HEK293 (cell line): ENCODE data around the gene SEC22B.
"Not testable (repeated sequence)": the region's sequence is repeated elsewhere in the genome, so short reads cannot be mapped to it uniquely, and the experiment has no call there.

Experiments
- CTCF ChIA-PET: fragments of 350-600 bp; formaldehyde crosslinking; extraction: SDS; loops from one replicate; lab custom pipeline; 2021; ENCODE audit warnings: antibody characterized with exemption; lab: Yijun Ruan, JAX
- POLR2A ChIA-PET: fragments of 300-600 bp; formaldehyde crosslinking; extraction: SDS; loops from one replicate; lab custom pipeline; 2020; ENCODE audit warnings: antibody characterized with exemption, inconsistent platforms; lab: Yijun Ruan, JAX
- H3K27ac ChIP-seq: fragments of 200-500 bp; sonication (Bioruptor generic); 2 replicates; pipeline ENCODE4 v1.5.1; 2014; ENCODE audit warnings: low read depth, low read length, control low read depth, inconsistent platforms; ENCODE audit errors: extremely low read depth
- H3K36me3 ChIP-seq, 2 experiments: fragments of 200-500 bp in 1 of 2; sonication (Bioruptor generic) in 1 of 2; 1 replicate in 1 of 2; 2 replicates in 1 of 2; pipeline ENCODE4 v1.5.1; 2014 to 2017; ENCODE audit warnings: inconsistent platforms in 2 of 2, low read length in 2 of 2; ENCODE audit not compliant: control insufficient read depth in 2 of 2, insufficient read depth in 1 of 2
- H3K4me1 ChIP-seq: fragments of 200-500 bp; sonication (Bioruptor generic); 2 replicates; pipeline ENCODE4 v1.5.1; 2014; ENCODE audit warnings: mild to moderate bottlenecking, low read length, inconsistent platforms; ENCODE audit not compliant: control insufficient read depth, insufficient read depth
- H3K4me3 ChIP-seq: 2 replicates; pipeline ENCODE4 v1.5.1; 2011; ENCODE audit warnings: low read depth, mild to moderate bottlenecking, control low read depth, low read length, moderate library complexity
- H3K9me3 ChIP-seq: fragments of 200-500 bp; sonication (Bioruptor generic); 2 replicates; pipeline ENCODE4 v1.5.1; 2014; ENCODE audit warnings: low read depth, low read length, inconsistent platforms; ENCODE audit not compliant: control insufficient read depth, insufficient read depth
- PRDM1 ChIP-seq: fragments of 450-650 bp; formaldehyde crosslinking; IDR thresholded peaks from 2 replicates; pipeline ENCODE4; 2016; ENCODE audit warnings: missing biosample characterization, missing genetic modification characterization
- ZBTB1 ChIP-seq: fragments of 450-650 bp; formaldehyde crosslinking; IDR thresholded peaks from 2 replicates; pipeline ENCODE4 v1.5.1; 2016; ENCODE audit warnings: missing biosample characterization, missing genetic modification characterization
- ZBTB20 ChIP-seq: fragments of 450-650 bp; formaldehyde crosslinking; IDR thresholded peaks from 2 replicates; pipeline ENCODE4 v1.5.1; 2016; ENCODE audit warnings: missing biosample characterization, missing genetic modification characterization
- ZNF146 ChIP-seq: fragments of 450-650 bp; formaldehyde crosslinking; IDR thresholded peaks from 2 replicates; pipeline ENCODE4 v1.5.1; 2016; ENCODE audit warnings: missing biosample characterization, missing genetic modification characterization
- ZNF175 ChIP-seq: fragments of 450-650 bp; formaldehyde crosslinking; IDR thresholded peaks from 2 replicates; pipeline ENCODE4 v1.5.1; 2016; ENCODE audit warnings: missing biosample characterization, missing genetic modification characterization
- ZNF266 ChIP-seq: fragments of 450-650 bp; formaldehyde crosslinking; IDR thresholded peaks from 2 replicates; pipeline ENCODE4 v1.5.1; 2016; ENCODE audit warnings: missing biosample characterization, missing genetic modification characterization, low read depth
- ZNF335 ChIP-seq: fragments of 450-650 bp; formaldehyde crosslinking; conservative IDR thresholded peaks from 2 replicates; pipeline ENCODE4 v1.5.1; 2016; ENCODE audit warnings: missing biosample characterization, missing genetic modification characterization
- ZNF530 ChIP-seq: fragments of 450-650 bp; formaldehyde crosslinking; IDR thresholded peaks from 2 replicates; pipeline ENCODE4 v1.5.1; 2016; ENCODE audit warnings: low read depth, missing biosample characterization, missing genetic modification characterization
- ZNF621 ChIP-seq: fragments of 450-650 bp; formaldehyde crosslinking; IDR thresholded peaks from 2 replicates; pipeline ENCODE4 v1.5.1; 2017; ENCODE audit warnings: missing biosample characterization, missing genetic modification characterization
- ZNF624 ChIP-seq: fragments of 450-650 bp; formaldehyde crosslinking; IDR thresholded peaks from 2 replicates; pipeline ENCODE4 v1.5.1; 2017; ENCODE audit warnings: missing biosample characterization, missing genetic modification characterization
- ZNF701 ChIP-seq: fragments of 450-650 bp; formaldehyde crosslinking; IDR thresholded peaks from 2 replicates; pipeline ENCODE4 v1.5.1; 2016; ENCODE audit warnings: missing biosample characterization, missing genetic modification characterization
- ZNF707 ChIP-seq: fragments of 450-650 bp; formaldehyde crosslinking; IDR thresholded peaks from 2 replicates; pipeline ENCODE4 v1.5.1; 2016; ENCODE audit warnings: missing biosample characterization, missing genetic modification characterization
- ZXDB ChIP-seq: fragments of 450-650 bp; formaldehyde crosslinking; IDR thresholded peaks from 2 replicates; pipeline ENCODE4 v1.5.1; 2016; ENCODE audit warnings: missing biosample characterization, missing genetic modification characterization
- TF ChIP-seq, protein P1 (sequence below): fragments of 450-650 bp; formaldehyde crosslinking; IDR thresholded peaks from 2 replicates; pipeline ENCODE4 v1.5.1; 2016; ENCODE audit warnings: missing biosample characterization, missing genetic modification characterization
- TF ChIP-seq, protein P2 (sequence below): fragments of 450-650 bp; formaldehyde crosslinking; IDR thresholded peaks from 2 replicates; pipeline ENCODE4 v1.5.1; 2017; ENCODE audit warnings: missing biosample characterization, missing genetic modification characterization
- TF ChIP-seq, protein P3 (sequence below): fragments of 450-650 bp; formaldehyde crosslinking; IDR thresholded peaks from 2 replicates; pipeline ENCODE4 v1.5.1; 2017; ENCODE audit warnings: missing biosample characterization, missing genetic modification characterization
- TF ChIP-seq, protein P4 (sequence below): fragments of 450-650 bp; formaldehyde crosslinking; IDR thresholded peaks from 2 replicates; pipeline ENCODE4 v1.5.1; 2016; ENCODE audit warnings: missing biosample characterization, missing genetic modification characterization
- TF ChIP-seq, protein P5 (sequence below): fragments of 450-650 bp; formaldehyde crosslinking; IDR thresholded peaks from 2 replicates; pipeline ENCODE4 v1.5.1; 2017; ENCODE audit warnings: missing biosample characterization, missing genetic modification characterization

Gene SEC22B

DNA sequence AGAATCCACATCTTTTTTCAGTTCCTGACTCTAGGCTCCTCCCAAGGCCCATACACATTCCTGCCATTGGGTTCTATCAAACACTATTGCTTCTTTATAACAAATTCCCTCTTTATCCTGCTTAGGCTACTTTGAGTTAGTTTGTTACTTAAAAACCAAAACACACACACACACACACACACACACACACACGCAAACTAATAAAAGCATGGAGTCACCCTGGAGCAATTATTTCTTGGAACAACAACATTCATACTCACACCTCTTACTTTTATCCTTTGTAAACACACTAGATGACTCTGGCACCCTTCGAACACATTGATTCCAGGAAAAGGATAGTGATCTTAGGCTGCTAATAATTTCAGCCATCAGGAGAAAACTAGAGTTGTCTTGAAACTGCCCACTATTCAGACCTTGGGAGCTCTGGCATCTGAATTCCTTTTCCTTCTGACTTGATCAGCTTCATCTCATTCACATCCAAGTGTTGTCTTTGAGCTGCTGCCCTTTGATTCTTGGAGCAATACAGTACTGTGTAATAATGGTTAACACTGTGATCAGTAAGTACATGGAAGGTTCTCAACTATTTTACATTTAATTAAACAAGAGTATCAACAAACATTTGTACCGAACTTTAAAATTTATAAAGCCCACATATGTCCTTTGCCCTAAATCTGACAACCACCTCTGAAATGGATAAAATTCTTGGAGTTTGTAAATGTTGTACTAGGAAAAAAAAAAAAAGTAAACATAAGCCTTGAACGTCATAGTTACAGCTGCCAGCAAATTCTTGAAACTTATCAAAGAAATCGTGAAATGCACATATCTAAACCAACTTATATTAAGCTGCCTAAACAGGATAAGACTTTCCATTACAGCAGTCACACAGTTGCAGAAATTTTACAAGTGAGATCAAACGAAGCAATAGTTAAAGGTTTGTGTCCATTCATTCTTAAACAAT, 2.8 kb upstream of the SEC22B start (continued):
- TF ChIP-seq, protein P1, sequence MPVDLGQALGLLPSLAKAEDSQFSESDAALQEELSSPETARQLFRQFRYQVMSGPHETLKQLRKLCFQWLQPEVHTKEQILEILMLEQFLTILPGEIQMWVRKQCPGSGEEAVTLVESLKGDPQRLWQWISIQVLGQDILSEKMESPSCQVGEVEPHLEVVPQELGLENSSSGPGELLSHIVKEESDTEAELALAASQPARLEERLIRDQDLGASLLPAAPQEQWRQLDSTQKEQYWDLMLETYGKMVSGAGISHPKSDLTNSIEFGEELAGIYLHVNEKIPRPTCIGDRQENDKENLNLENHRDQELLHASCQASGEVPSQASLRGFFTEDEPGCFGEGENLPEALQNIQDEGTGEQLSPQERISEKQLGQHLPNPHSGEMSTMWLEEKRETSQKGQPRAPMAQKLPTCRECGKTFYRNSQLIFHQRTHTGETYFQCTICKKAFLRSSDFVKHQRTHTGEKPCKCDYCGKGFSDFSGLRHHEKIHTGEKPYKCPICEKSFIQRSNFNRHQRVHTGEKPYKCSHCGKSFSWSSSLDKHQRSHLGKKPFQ (tag by site-specific recombination): 0 out of 2 replicates have a peak, but pooled peaks have one; percentile 40
- no peak for TF ChIP-seq ZNF175 (tag by site-specific recombination)
- TF ChIP-seq, protein P2, sequence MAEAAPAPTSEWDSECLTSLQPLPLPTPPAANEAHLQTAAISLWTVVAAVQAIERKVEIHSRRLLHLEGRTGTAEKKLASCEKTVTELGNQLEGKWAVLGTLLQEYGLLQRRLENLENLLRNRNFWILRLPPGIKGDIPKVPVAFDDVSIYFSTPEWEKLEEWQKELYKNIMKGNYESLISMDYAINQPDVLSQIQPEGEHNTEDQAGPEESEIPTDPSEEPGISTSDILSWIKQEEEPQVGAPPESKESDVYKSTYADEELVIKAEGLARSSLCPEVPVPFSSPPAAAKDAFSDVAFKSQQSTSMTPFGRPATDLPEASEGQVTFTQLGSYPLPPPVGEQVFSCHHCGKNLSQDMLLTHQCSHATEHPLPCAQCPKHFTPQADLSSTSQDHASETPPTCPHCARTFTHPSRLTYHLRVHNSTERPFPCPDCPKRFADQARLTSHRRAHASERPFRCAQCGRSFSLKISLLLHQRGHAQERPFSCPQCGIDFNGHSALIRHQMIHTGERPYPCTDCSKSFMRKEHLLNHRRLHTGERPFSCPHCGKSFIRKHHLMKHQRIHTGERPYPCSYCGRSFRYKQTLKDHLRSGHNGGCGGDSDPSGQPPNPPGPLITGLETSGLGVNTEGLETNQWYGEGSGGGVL: no peak; the same call in 1 of the 2 replicates
- no peak for TF ChIP-seq ZNF707 (tag by site-specific recombination)
- TF ChIP-seq ZXDB (tag by site-specific recombination): no peak
- TF ChIP-seq, protein P3, sequence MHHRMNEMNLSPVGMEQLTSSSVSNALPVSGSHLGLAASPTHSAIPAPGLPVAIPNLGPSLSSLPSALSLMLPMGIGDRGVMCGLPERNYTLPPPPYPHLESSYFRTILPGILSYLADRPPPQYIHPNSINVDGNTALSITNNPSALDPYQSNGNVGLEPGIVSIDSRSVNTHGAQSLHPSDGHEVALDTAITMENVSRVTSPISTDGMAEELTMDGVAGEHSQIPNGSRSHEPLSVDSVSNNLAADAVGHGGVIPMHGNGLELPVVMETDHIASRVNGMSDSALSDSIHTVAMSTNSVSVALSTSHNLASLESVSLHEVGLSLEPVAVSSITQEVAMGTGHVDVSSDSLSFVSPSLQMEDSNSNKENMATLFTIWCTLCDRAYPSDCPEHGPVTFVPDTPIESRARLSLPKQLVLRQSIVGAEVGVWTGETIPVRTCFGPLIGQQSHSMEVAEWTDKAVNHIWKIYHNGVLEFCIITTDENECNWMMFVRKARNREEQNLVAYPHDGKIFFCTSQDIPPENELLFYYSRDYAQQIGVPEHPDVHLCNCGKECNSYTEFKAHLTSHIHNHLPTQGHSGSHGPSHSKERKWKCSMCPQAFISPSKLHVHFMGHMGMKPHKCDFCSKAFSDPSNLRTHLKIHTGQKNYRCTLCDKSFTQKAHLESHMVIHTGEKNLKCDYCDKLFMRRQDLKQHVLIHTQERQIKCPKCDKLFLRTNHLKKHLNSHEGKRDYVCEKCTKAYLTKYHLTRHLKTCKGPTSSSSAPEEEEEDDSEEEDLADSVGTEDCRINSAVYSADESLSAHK (tag by site-specific recombination): peak; percentile 47; the same call in 1 of the 2 replicates
- TF ChIP-seq, protein P4, sequence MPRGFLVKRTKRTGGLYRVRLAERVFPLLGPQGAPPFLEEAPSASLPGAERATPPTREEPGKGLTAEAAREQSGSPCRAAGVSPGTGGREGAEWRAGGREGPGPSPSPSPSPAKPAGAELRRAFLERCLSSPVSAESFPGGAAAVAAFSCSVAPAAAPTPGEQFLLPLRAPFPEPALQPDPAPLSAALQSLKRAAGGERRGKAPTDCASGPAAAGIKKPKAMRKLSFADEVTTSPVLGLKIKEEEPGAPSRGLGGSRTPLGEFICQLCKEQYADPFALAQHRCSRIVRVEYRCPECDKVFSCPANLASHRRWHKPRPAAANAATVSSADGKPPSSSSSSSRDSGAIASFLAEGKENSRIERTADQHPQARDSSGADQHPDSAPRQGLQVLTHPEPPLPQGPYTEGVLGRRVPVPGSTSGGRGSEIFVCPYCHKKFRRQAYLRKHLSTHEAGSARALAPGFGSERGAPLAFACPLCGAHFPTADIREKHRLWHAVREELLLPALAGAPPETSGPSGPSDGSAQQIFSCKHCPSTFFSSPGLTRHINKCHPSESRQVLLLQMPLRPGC (tag by site-specific recombination): no peak
- TF ChIP-seq ZNF335 (tag by site-specific recombination): peak; percentile 23; the same call in 1 of the 2 replicates
- TF ChIP-seq ZNF701 (tag by site-specific recombination): no peak
- no peak for TF ChIP-seq ZNF530 (tag by site-specific recombination)
- peak; percentile 78 for TF ChIP-seq ZBTB20 (tag by site-specific recombination)
- no peak for TF ChIP-seq ZNF266
- no peak for TF ChIP-seq ZBTB1 (tag by site-specific recombination)
- TF ChIP-seq PRDM1: no peak
- no peak for TF ChIP-seq ZNF624 (tag by site-specific recombination)
- TF ChIP-seq ZNF621: no peak

DNA sequence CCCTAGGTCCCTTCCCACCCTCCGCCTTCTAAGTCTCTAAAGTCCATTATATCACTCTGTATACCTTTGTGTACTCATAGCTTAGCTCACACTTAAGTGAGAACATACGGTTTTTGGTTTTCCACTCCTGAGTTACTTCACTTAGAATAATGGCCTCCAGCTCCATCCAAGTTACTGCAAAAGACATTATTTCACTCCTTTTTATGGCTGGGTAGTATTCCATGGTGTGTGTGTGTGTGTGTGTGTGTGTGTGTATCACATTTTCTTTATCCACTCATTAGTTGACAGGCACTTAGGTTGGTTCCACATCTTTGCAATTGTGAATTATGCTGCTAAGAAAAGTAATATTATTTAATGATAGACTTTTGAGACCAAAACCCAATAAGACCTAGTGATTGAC, 1.7 kb upstream of the SEC22B start:
- H3K9me3 ChIP-seq, H3K4me3 ChIP-seq, POLR2A ChIA-PET, H3K36me3 ChIP-seq, H3K27ac ChIP-seq, H3K4me1 ChIP-seq: not testable (repeated sequence)
- CTCF ChIA-PET: interaction anchor here (0.6 kb wide), 1 partner anchor 690 kb away, joined by 5 read pairs; no protein-coding TSS in a partner anchor
- TF ChIP-seq ZNF146 (tag by site-specific recombination): peak; percentile 86
- TF ChIP-seq, protein P5, sequence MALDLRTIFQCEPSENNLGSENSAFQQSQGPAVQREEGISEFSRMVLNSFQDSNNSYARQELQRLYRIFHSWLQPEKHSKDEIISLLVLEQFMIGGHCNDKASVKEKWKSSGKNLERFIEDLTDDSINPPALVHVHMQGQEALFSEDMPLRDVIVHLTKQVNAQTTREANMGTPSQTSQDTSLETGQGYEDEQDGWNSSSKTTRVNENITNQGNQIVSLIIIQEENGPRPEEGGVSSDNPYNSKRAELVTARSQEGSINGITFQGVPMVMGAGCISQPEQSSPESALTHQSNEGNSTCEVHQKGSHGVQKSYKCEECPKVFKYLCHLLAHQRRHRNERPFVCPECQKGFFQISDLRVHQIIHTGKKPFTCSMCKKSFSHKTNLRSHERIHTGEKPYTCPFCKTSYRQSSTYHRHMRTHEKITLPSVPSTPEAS (tag by site-specific recombination): peak; percentile 58
